ENCODE results near the gene DNAAF6.
"Not testable (repeated sequence)": the region's sequence is repeated elsewhere in the genome, so short reads cannot be mapped to it uniquely, and the experiment has no call there.

Gene DNAAF6

DNA sequence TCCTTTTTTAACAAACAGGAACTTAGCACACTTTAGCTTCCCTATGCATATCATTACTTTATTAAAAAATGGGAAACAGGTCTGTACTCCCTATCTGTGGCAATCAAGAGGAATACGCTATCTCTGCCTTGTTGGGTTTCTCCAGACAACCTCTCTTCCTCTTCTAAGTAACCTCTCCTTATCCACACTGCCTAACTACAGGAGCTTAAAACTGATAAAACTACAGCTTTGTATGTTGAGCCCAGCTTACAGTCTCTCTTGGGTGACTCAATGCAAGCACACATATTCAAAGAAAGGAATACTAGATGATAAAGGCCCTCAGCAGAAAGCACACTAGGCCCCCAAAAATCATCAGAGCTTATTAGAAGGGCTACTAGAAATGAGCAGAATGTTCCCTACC lies 9.1 kb upstream of the DNAAF6 start:
- Histone ChIP-seq H3K4me1 (ENCODE audit: control insufficient read depth, insufficient read depth, low read length) (no peaks in the 10 kb centered on the region), H3K27ac (ENCODE audit: extremely low read depth, low read depth, low read length) (no peak overlapping the region), H3K9me3 (ENCODE audit: control insufficient read depth, insufficient read depth, low read depth, low read length) (no peaks in the 10 kb centered on the region), H3K36me3 (ENCODE audit: control insufficient read depth in 2 of 2, insufficient read depth in 1 of 2, low read length in 2 of 2) (no peaks in the 10 kb centered on the region), H3K4me3 (ENCODE audit: low read depth, low read length) (no peak overlapping the region)
- ChIA-PET POLR2A (no interaction called here), CTCF (no interaction called here)
- TF ChIP-seq ZNF114 (tag by site-specific recombination; IDR thresholded peaks at IDR 0.05) (no peak), ZNF548 (tag by site-specific recombination; IDR thresholded peaks at IDR 0.05) (no peak), HOXA7 (CRISPR knock-in tag; IDR thresholded peaks at IDR 0.05; ENCODE audit: borderline replicate concordance) (no peak), ZBTB48 (tag by site-specific recombination; IDR thresholded peaks at IDR 0.05) (no peak), ZNF404 (tag by site-specific recombination; IDR thresholded peaks at IDR 0.05) (no peak), ZNF169 (tag by site-specific recombination; IDR thresholded peaks at IDR 0.05) (no peak), ZNF354C (tag by site-specific recombination; IDR thresholded peaks at IDR 0.05; ENCODE audit: borderline replicate concordance, low read depth) (no peak), HOXD13 (CRISPR knock-in tag; IDR thresholded peaks at IDR 0.05; ENCODE audit: borderline replicate concordance) (no peak), ZNF221 (tag by site-specific recombination; IDR thresholded peaks at IDR 0.05; ENCODE audit: borderline replicate concordance) (no peak)
- TF ChIP-seq, protein P1, sequence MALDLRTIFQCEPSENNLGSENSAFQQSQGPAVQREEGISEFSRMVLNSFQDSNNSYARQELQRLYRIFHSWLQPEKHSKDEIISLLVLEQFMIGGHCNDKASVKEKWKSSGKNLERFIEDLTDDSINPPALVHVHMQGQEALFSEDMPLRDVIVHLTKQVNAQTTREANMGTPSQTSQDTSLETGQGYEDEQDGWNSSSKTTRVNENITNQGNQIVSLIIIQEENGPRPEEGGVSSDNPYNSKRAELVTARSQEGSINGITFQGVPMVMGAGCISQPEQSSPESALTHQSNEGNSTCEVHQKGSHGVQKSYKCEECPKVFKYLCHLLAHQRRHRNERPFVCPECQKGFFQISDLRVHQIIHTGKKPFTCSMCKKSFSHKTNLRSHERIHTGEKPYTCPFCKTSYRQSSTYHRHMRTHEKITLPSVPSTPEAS (tag by site-specific recombination; IDR thresholded peaks at IDR 0.05): no peak
- TF ChIP-seq, protein P2, sequence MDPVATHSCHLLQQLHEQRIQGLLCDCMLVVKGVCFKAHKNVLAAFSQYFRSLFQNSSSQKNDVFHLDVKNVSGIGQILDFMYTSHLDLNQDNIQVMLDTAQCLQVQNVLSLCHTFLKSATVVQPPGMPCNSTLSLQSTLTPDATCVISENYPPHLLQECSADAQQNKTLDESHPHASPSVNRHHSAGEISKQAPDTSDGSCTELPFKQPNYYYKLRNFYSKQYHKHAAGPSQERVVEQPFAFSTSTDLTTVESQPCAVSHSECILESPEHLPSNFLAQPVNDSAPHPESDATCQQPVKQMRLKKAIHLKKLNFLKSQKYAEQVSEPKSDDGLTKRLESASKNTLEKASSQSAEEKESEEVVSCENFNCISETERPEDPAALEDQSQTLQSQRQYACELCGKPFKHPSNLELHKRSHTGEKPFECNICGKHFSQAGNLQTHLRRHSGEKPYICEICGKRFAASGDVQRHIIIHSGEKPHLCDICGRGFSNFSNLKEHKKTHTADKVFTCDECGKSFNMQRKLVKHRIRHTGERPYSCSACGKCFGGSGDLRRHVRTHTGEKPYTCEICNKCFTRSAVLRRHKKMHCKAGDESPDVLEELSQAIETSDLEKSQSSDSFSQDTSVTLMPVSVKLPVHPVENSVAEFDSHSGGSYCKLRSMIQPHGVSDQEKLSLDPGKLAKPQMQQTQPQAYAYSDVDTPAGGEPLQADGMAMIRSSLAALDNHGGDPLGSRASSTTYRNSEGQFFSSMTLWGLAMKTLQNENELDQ (tag by site-specific recombination; IDR thresholded peaks at IDR 0.05; ENCODE audit: low read depth): no peak
- TF ChIP-seq, protein P3, sequence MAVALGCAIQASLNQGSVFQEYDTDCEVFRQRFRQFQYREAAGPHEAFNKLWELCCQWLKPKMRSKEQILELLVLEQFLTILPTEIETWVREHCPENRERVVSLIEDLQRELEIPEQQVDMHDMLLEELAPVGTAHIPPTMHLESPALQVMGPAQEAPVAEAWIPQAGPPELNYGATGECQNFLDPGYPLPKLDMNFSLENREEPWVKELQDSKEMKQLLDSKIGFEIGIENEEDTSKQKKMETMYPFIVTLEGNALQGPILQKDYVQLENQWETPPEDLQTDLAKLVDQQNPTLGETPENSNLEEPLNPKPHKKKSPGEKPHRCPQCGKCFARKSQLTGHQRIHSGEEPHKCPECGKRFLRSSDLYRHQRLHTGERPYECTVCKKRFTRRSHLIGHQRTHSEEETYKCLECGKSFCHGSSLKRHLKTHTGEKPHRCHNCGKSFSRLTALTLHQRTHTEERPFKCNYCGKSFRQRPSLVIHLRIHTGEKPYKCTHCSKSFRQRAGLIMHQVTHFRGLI (tag by site-specific recombination; IDR thresholded peaks at IDR 0.05): no peak

DNA sequence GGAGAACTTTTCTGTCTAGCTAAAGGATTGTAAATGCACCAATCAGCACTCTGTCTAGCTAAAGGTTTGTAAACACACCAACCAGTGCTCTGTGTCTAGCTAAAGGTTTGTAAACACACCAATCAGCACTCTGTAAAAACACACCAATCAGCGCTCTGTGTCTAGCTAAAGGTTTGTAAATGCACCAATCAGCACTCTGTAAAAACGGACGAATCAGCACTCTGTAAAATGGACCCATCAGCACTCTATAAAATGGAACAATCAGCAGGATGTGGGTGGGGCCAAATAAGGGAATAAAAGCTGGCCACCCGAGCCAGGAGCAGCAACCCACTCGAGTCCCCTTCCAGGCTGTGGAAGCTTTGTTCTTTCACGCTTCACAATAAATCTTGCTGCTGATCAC lies 8.3 kb upstream of the DNAAF6 start:
- H3K27ac ChIP-seq (ENCODE audit: extremely low read depth, low read depth, low read length); H3K36me3 ChIP-seq (ENCODE audit: control insufficient read depth in 2 of 2, insufficient read depth in 1 of 2, low read length in 2 of 2); H3K4me3 ChIP-seq (ENCODE audit: low read depth, low read length); H3K4me1 ChIP-seq (ENCODE audit: control insufficient read depth, insufficient read depth, low read length); H3K9me3 ChIP-seq (ENCODE audit: control insufficient read depth, insufficient read depth, low read depth, low read length); POLR2A ChIA-PET; CTCF ChIA-PET: not testable (repeated sequence)

DNA sequence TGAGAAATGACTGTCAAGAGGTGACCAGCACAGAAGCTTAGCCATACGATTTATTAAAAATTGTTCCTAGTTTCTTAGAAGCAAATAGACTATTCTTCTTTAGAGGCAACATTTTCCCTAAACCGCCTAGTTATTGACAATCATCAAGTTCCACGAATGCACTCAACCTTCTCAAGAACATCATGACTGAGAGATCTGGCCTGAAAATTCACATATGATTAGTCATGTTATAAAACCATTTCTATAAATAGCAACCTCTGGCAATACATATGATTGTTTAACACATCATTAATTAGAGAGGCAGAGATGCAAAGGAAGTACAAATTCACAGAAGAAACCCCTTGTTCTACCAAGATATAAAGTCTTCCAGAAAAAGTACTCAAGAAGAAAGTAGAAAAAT lies 6.9 kb upstream of the DNAAF6 start:
- ChIA-PET POLR2A (no interaction called here), CTCF (no interaction called here)
- no peaks in the 10 kb centered on the region for H3K36me3 ChIP-seq (ENCODE audit: control insufficient read depth in 2 of 2, insufficient read depth in 1 of 2, low read length in 2 of 2)
- H3K9me3 ChIP-seq (ENCODE audit: control insufficient read depth, insufficient read depth, low read depth, low read length): no peaks in the 10 kb centered on the region
- TF ChIP-seq, protein P4, sequence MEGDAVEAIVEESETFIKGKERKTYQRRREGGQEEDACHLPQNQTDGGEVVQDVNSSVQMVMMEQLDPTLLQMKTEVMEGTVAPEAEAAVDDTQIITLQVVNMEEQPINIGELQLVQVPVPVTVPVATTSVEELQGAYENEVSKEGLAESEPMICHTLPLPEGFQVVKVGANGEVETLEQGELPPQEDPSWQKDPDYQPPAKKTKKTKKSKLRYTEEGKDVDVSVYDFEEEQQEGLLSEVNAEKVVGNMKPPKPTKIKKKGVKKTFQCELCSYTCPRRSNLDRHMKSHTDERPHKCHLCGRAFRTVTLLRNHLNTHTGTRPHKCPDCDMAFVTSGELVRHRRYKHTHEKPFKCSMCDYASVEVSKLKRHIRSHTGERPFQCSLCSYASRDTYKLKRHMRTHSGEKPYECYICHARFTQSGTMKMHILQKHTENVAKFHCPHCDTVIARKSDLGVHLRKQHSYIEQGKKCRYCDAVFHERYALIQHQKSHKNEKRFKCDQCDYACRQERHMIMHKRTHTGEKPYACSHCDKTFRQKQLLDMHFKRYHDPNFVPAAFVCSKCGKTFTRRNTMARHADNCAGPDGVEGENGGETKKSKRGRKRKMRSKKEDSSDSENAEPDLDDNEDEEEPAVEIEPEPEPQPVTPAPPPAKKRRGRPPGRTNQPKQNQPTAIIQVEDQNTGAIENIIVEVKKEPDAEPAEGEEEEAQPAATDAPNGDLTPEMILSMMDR (tag by site-specific recombination; IDR thresholded peaks at IDR 0.05): no peak
- TF ChIP-seq ZNF843 (tag by site-specific recombination; IDR thresholded peaks at IDR 0.05) (no peak), ZNF501 (tag by site-specific recombination; IDR thresholded peaks at IDR 0.05) (no peak), ZNF239 (tag by site-specific recombination; IDR thresholded peaks at IDR 0.05) (no peak), ZNF560 (tag by site-specific recombination; IDR thresholded peaks at IDR 0.05; ENCODE audit: borderline replicate concordance) (no peak), ZNF433 (tag by site-specific recombination; IDR thresholded peaks at IDR 0.05; ENCODE audit: low read depth) (no peak), ZNF514 (tag by site-specific recombination; IDR thresholded peaks at IDR 0.05) (no peak), ZNF777 (tag by site-specific recombination; IDR thresholded peaks at IDR 0.05; ENCODE audit: borderline replicate concordance) (no peak), GLI4 (tag by site-specific recombination; IDR thresholded peaks at IDR 0.05) (no peak), ZNF473 (tag by site-specific recombination; IDR thresholded peaks at IDR 0.05) (no peak), ZNF211 (tag by site-specific recombination; IDR thresholded peaks at IDR 0.05; ENCODE audit: low read depth) (no peak), ZNF416 (tag by site-specific recombination; IDR thresholded peaks at IDR 0.05) (no peak), ZNF707 (tag by site-specific recombination; IDR thresholded peaks at IDR 0.05) (no peak)
- TF ChIP-seq, protein P2 (tag by site-specific recombination; IDR thresholded peaks at IDR 0.05; ENCODE audit: low read depth): no peak
- H3K27ac ChIP-seq (ENCODE audit: extremely low read depth, low read depth, low read length): no peak overlapping the region
- no peak overlapping the region for H3K4me3 ChIP-seq (ENCODE audit: low read depth, low read length)
- no peaks in the 10 kb centered on the region for H3K4me1 ChIP-seq (ENCODE audit: control insufficient read depth, insufficient read depth, low read length)
